Subcutaneous adipose tissue (tissue), 4 donors: ENCODE measurements around the gene SUN3. TPM values are rescaled to one million over a fixed set of nuclear protein-coding genes. Genes with fewer than 3 reads are reported as not detected.

Experiments
- CTCF ChIP-seq: fragments of 450-650 bp; IDR thresholded peaks from one replicate; pipeline ENCODE4 v1.5.1; 2016; ENCODE audit warnings: low read depth, mild to moderate bottlenecking, control low read depth, antibody characterized with exemption, moderate library complexity
- total RNA-seq, 4 donors: library from RNA; depleted of rRNA; stranded (reverse); fragments of >200 nt; gene quantifications; one replicate each; pipeline ENCODE4 v1.1.0, GENCODE V29; 2016

The SUN3 gene
- total RNA-seq, 4 donors from 2014 or later: not detected

GRCh38 chr7:48031111-48031510 is 2.2 kb upstream of the SUN3 start:
- TF ChIP-seq CTCF: no peak

GRCh38 chr7:48025624-48026023 is 3.3 kb downstream of the SUN3 start:
- no peak for TF ChIP-seq CTCF

- TF ChIP-seq CTCF: no peak
Measured at GRCh38 chr7:48017674-48018073, 11.2 kb downstream of the SUN3 start.

GRCh38 chr7:48016641-48017040 is 12.3 kb downstream of the SUN3 start:
- no peak for TF ChIP-seq CTCF

GRCh38 chr7:48011951-48012350 is 17.0 kb downstream of the SUN3 start:
- TF ChIP-seq CTCF: no peak

- TF ChIP-seq CTCF: no peak
Measured at GRCh38 chr7:48011323-48011722, 17.6 kb downstream of the SUN3 start.

- no peak for TF ChIP-seq CTCF
Measured at GRCh38 chr7:48009954-48010353, 19.0 kb downstream of the SUN3 start.
